Measurements from ENCODE around the gene MAD1L1. TPM values are rescaled to one million over a fixed set of nuclear protein-coding genes. Genes with fewer than 3 reads are reported as not detected.

The MAD1L1 gene
- total RNA-seq, 1 donor from 2014 or later: 32.2 TPM

DNA sequence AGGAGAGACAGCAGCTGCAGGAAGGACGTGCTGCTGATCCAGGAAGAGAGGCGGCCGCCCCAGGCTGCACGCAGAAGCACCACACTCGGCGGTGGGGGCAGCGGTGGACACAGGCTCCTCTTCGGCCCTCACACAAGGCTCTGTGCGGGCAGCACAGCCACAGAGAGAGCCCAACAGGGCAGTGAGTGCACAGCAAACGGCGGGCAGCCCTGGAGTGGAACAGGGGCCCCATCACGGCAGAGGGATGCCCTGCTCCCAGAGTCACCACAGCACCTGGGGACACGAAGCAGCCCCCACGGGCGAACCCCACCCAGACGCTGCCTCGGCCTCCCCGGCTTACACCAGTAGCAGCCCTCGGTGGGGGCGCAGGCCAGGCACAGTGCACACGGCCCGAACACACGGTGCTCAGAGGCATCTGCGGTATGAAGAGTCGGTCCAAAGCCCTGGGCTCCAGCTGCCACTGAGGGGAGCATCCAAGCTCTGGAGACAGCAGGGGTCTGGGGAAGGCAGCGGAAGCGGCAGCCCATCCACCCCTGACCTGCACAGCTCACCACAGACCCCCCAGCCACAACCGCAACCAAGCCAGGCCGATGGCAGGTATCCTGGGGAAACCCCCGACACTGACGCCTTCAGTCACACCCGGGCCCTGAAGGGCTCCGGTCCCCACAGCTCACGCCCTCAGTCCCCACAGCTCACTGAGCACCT lies 26.1 kb upstream of the MAD1L1 start:
- no peak for DNase-seq (ENCODE audit: low spot score)

DNA sequence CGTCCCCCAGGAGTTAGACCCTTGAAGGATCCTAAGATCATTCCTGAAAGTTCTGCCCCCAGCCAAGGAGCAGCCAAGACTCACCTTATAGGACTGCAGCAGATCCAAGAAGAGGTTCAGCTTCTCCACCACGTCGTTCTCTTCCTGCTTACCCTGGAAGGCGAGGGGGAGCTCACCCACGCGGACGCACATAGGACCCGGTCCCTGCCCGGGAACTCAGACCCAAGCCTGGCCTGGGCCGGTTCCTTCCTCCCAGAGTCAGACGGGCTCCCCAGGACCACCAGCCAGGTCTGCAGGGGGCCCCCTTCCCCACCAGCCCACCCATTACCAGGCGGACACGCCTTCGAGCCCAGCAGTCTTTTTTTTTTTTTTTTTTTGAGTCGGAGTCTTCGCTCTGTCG lies 24.9 kb upstream of the MAD1L1 start:
- DNase-seq (ENCODE audit: low spot score): no peak

DNA sequence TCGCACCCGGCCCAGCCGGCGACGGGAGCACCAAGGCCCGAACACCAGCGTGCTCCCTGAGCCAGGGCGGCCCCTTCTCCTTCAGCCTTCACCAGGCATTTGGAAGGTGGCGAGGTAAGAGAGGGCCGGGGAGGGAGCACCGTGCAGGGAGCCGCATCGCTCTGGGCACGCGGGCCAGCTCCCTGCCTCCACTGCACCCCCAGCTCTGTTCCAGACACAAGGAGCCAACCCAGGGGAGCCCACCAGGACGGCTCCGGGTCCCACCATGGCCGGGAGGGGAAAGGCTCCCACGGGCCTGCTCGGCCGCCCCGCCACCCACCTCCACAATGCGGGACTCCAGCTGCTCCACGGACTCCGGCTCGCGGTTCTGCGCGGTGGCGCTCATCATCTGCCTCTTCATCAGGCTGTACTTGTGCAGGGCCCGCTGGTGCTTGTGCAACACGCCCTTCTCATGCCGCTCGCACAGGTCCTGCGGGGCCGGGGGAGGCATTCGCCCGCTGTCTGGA lies 24.4 kb upstream of the MAD1L1 start:
- DNase-seq (ENCODE audit: low spot score): no peak

DNA sequence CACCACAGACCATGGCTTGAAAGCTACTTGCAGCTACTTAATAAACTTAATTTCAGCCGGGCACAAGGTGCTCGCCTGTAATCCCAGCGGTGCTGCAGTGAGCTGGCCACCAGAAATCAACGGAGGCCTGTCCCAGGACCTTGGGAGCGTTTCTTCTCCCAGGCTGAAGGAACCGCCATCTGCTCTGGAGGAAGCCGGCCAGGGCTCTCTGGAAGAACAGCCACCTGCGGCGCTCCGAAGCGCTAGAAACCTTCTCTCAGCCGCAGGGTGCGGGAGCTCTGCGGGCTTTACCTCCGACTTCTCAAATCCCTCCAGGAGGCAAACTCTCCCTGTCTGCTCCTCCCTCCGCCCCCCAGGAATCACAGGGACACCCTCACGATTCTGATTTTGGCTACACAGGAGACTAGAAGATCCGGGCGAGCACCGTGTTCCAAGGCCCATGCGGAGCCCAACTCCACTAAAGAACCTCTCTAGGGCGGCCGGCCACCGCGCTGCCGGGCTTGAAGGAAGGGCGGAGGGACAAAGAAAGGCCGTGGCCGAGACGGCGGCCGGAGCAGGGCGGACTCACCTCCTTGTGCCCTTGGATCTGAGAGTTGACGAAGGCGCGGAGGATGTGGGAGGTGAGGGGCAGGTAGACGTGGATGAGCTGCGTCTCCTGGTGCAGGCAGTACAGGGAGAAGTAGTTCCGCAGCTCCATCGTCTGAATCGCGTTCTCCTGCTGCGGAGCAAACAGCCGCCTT lies 23.7 kb upstream of the MAD1L1 start:
- no peak for DNase-seq (ENCODE audit: low spot score)

DNA sequence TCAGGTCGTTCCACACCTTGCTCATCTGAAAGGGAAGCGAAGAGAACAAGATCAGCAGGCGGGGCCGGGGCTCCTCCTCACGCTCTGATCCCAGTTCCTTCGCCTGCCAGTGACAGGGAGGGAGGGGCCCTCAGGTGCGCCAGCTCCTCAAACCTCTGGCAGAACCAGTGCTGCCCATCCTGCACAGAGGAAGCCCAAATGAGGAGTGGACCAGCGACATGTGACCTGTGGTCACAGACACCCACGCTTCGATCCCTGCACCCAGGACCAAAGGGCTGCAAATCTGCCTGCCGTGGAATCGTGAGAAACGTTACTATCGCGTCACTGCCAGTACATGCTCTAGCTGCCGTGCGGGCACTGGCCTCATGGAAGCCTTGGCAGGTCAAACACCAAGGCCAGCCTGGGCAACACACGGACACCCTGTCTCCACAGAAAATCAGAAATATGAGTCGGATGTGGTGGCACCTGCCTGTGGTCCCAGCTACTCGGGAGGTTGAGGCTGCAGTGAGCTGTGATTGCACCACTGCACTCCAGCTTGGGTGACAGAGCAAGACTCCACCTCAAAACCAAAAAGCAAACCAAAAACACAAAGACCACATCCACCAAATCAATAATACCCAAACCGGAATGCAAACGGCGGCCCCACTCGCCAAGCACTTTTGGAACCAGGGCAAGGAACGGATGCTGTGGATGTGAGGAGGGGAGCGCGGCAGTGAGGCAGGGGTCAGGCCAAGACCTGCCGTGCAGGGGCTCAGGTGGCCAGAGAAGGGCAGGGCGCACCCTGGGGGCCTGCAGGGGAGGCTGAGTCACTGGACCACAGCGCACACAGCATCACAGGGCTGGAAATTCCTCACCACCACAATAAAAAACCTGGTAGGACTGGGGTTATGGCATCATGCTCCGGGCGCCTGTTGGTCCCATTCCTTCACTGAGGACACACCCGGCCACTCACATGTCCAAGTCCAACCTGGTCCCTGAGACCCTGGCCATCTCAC lies 22.7 kb upstream of the MAD1L1 start:
- no peak for DNase-seq (ENCODE audit: low spot score)

DNA sequence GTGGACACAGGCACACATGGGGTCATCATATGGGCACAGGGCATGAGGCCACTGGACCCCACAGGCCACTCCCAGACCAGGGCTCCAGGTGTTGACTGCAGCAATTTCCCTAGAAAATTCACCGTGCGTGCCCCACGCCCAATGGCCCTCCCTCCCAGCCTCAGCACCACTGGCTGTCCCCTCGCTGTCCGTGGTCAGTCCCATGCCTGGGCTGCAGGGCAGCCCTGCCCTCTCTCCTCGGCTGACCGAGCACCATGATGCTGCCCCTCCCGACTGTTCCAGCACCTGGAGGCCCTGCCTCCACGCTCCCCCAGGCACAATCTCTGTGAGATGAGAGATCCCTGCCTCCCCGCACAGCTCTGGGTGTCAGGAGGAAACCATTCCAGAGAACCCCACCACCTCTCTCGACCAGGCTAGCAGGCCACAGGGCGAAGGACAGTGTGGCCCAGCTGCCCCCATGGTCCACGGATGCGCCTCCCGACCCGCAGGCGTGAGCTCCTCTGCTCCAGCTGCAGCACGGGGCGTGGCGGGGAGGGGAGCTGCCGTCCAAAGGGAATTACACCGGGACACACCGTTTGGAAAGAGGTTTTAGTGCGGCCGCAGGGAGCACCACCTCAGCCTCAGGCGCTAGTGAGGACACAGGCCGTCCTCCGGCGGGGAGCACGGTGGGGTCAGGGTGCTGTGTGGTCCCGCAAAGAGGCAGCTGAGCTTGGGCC lies 21.8 kb upstream of the MAD1L1 start:
- no peak for DNase-seq (ENCODE audit: low spot score)

DNA sequence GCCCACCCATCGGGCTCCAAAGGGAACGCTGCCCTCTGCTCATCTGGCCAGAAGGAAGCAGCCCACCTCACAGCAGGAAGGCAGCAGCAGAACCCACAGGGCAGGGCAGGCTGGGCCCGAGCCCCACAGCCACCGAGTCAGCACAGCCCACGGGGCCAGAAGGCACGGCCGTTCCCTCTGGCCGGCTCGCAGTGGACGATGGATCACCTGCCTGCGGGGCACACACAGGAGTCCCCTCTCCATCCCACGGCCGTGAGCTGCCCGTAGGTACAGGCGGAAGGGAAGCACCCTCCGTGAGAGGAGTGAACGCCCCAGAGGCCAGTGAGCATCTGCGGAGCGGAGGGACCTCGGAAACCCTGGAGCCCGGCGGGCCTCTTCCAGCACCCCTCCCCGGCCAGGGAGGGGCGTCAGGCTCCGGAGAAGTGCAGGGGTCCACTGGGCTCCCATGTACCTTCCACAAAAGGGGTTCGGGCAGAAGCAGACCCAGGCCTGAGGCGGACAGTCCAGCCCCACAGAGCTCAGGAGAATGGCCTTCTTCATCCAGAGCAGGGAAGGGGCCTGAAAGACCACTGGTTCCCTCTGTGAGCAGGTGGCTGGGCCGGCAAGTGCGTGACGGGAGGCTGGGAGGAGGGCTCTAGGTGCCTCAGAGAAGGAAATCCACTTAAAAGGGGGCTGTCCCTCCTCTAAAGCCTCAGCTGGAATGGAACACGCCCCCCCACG lies 20.9 kb upstream of the MAD1L1 start:
- no peak for DNase-seq (ENCODE audit: low spot score)

DNA sequence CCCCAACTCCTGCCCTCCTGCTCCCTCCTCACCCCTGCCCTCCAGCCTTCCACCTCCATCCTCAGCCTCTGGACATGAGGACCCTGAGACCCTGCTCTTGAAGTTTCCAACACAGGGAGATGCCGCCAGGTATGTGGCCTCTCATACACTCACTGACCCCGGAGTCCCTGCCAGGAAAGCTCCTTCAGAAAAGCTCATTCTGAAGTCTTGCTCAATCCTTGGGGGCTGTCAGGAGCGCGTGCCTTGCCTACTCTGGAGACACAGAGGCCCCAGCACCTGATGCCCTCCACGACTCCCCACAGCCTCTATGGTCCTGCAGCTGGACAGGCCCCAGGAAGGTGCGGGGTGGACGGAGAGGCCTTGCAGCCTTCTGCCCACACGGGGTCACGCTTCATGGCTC lies 20.3 kb upstream of the MAD1L1 start:
- no peak for DNase-seq (ENCODE audit: low spot score)

DNA sequence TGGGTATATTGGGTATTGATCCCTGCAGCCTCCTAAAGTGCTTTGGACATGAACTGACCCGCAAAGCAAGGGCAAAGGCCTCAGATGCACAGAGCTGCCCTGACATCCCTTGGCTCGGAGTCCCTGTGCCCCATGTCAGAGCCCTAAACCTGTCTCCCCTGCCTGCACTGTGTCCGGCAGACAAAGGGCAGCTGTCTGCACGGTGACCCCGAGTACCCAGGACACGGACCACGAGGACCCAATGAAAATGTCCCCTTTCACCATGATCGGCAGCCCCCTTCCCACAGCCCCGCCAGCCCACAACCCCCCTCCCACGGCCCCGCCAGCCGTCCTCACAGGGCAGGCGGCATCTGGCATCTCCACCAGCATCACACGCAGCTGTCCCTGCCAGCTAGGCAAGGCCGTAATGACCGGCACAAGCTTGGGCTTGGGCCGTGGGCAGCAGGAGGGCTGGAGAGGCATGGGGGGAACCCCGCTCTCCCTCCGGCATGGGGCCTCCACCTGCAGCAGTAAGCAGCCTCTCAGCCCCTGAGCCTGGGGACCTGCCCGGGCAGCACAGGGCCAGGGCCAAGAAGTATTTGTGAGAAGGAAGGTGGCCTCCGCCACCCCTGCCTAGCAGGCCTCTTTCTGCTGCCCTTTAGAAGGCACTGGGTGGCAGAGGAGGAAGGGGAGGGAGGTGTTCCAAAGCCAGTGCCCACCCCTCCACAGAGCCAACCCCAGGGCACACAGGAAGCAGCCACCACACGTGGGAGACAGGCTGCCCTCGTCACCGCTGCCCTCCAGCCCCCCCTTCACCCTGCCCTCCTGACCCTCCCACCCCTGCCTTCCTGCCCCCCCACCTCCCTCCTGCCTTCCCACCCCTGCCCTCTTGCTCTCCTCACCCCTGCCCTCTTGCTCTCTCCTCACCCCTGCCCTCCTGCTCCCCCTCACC lies 19.4 kb upstream of the MAD1L1 start:
- DNase-seq (ENCODE audit: low spot score): no peak

DNA sequence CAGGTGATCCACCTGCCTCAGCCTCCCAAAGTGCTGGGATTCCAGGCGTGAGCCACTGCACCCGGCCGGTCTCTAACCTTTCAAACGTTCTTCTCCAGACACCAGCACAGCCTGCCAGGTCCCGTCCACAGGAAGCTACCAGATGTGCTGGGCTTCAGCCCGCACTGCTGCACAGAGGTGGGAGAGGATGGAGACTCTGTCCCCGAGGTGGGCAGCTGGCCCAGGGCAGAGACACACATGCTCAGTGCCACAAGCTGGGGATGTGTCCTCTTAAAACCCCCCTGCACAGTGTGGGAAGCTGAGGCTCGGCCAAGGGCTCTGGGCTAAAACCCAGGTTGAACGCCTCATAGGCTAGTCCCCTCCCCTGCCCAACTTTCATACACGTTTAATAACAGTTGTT lies 18.6 kb upstream of the MAD1L1 start:
- DNase-seq (ENCODE audit: low spot score): no peak

DNA sequence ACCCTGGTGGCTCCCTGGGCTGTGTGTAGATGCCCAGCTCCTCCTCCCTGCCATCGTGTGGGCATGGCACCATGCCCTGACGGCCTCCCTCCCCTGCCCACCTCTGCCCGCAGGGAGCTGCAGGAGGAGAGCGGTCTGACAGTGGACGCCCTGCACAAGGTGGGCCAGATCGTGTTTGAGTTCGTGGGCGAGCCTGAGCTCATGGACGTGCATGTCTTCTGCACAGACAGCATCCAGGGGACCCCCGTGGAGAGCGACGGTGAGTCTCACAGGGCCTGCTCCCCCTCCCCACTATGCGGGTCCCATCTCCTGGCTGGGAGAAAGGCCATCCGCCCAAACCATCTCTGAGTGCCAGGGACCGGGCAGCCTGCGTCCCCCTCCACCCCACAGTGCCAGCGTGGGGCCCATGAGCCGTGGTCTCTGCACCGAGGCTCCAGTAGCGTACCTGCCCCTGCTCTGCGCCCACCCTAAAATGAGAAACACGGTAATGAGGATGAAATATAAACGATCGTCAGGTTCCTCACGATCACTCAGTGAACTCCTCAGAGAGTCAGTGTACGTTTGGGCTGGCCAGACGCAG lies 17.1 kb upstream of the MAD1L1 start:
- DNase-seq (ENCODE audit: low spot score): no peak

DNA sequence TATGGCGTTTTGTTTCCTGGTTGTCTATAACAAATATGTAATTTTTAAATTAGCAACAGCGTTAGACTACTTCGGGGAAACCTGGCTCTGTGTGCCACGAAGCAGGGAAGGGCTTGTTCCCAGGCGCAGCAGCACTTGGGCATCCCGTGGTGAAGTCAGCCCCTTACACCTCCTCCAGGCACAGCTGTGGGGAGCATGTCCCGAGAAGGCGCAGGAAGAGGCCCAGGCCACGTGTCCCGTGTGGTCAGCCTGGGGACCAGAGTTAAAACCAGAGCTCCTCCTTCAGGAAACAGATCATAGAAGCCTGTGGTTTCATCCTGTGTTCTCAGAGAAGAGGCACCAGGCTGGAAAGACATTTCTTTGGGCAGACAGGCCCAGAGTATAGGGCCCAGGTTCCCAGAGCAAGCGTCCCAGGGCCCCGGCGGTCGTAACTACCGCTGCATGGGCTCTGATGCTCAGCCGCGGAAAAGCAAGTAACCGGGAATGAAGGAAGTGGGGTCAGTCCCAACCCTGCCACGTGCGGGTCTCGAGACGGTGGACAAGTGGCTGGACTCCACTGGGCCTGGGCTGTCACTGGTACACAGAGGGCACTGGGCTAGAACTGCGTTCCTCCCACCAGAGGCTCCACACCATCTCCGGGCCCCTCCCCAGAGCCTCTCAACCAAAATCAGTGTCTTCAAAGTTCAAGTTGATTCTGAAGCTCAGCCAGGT lies 16.4 kb upstream of the MAD1L1 start:
- no peak for DNase-seq (ENCODE audit: low spot score)

DNA sequence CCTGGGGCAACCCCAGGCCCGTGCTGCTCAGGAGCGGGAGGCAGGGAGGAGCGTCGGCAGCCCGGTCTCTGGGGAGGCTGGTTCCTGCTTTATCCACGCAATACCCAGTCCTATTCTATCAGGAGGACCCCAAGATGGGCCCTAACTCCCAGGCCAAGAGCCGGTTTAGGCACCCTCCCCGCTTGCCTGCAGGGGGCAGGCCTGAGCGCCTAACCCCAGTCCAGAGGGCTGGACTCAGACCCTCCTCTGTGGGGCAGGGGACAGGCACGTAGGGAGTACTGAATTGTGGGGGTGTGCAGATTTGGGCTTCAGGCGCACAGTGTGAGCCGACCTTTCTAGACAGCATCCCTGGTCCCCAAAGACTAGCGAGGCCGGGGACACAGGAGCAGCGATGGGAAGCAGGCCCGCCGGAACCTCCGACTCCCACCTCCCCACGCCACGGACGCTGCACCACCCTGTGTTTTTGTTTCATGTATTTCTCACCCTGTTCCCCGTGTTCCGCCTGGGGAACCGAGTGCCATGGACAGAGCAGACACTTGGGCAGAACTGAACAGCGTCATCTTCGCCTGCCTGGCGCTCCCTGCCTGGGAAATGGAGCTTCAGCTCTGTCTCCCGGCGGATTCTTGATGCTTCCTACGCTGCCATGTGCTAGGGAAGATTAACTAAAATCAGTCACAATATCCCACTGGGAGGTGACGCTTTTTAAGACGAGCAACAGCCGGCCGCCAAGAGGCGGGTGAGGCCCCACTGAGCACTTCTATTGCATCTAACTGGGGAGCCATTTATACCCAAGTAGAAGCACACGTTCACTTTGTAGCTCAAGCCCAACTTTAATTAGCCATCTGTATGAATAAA lies 14.6 kb upstream of the MAD1L1 start:
- no peak for DNase-seq (ENCODE audit: low spot score)

DNA sequence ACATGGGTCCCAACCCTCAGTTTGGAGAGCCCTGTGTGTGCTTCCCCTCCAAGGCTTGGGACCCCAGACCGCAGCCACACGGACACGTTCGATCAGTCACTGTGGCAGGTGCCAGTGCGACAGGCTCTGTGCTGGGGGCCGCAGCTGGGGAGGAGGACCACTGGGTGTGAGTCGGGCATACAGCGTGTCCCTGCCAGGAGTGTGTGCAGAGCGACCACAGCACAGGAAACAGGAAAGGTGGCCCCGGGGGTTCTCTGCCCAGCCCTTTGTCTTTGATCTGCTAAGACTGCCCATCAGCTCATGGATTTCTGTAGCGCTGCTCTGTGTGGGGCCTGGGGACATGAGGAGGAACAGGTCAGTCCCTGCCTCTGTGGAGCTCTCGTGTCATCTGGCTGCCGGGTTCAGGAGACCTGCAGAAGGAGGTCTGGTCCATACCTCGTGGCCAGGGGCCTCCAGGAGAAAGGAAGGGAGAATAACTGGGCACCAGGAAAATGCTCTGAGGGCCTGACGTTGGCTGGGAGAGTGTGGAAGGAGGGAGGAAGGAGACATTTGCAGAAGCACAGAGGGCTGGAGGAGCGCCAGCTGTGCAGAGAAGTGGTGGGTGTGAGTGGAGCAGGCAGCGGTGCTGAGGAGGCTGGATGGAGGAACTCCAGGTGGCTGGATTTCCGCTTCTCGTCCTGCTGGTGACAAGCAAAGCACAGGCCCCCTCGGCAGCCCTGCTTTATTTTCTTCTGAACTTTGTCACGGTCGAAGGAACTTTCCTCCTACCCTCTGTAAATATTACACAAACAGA lies 13.3 kb upstream of the MAD1L1 start:
- no peak for DNase-seq (ENCODE audit: low spot score)

DNA sequence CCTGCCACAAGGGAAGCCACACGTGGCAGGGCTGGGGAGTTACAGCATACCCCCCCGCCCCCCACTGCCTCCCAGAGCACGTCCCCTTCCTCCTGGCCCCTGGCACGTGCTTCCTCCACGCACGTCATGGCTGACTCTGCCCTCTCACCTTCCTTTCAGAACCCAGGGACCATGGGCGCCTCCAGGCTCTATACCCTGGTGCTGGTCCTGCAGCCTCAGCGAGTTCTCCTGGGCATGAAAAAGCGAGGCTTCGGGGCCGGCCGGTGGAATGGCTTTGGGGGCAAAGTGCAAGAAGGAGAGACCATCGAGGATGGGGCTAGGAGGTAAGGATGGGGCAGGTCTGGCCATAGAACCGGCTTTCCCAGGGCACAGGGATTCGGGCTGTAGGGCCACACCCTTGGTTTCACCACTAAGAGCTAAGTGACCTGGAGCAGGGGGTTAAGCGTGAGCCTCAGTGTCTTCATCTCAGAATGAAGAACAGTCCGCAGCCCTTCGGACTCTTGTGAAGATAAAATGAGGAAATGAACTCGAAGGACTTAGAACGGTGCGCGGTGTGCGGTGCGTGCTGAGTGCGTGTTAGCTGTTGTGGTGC lies 11.8 kb upstream of the MAD1L1 start:
- no peak for DNase-seq (ENCODE audit: low spot score)

DNA sequence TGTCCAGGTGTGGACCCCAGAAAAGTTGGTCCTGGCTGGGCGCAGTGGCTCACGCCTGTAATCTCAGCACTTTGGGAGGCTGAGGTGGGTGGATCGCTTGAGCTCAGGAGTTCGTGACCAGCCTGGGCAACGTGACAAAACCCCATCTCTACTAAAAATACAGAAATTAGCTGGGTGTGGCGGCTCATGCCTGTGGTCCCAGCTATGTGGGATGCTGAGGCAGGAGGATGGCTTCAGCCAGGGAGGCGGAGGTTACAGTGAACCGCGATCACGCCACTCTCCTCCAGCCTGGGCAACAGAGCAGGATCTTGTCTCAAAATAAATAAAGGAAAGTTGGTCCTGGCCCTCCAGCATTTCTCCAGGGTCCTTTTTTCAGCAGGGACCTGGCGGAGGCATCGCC lies 10.7 kb upstream of the MAD1L1 start:
- no peak for DNase-seq (ENCODE audit: low spot score)
